K562 (cell line): ENCODE data around the gene GUCY2D. TPM values are rescaled to one million over a fixed set of nuclear protein-coding genes. Genes with fewer than 3 reads are reported as not detected.

Experiments
- CBX3 ChIP-seq, 2 experiments: IDR thresholded peaks; 1 replicate in 1 of 2; 2 replicates in 1 of 2; pipeline ENCODE4 v1.6.1; 2012; ENCODE audit warnings: inconsistent platforms in 2 of 2, low read length in 2 of 2, borderline replicate concordance in 1 of 2, control low read depth in 1 of 2
- CBX5 ChIP-seq: IDR thresholded peaks from 2 replicates; pipeline ENCODE4 v1.6.1; 2014; ENCODE audit warnings: low read depth, borderline replicate concordance
- CREM ChIP-seq: IDR thresholded peaks from 2 replicates; pipeline ENCODE4 v1.6.1; 2014; ENCODE audit warnings: antibody characterized with exemption, low read depth
- ESRRB ChIP-seq: fragments of 250-450 bp; sonication (Bioruptor Pico); IDR thresholded peaks from 2 replicates; pipeline ENCODE4 v1.5.0; 2020; ENCODE audit warnings: mild to moderate bottlenecking, moderate library complexity, borderline replicate concordance
- HMGN3 ChIP-seq: IDR thresholded peaks from 2 replicates; pipeline ENCODE4 v1.6.1; 2011; ENCODE audit warnings: borderline replicate concordance, low read depth, mild to moderate bottlenecking, mixed read lengths, low read length; ENCODE audit not compliant: insufficient read length; ENCODE audit errors: extremely low read depth
- IRF1 ChIP-seq: sonication (generic); formaldehyde crosslinking; IDR thresholded peaks from 2 replicates; pipeline ENCODE4 v1.8.0; 2022; ENCODE audit warnings: missing genetic modification reagents, mild to moderate bottlenecking, borderline replicate concordance
- NCOA1 ChIP-seq: fragments of 450-650 bp; IDR thresholded peaks from 2 replicates; pipeline ENCODE4 v1.6.1; 2016; ENCODE audit warnings: low read depth
- SLC30A9 ChIP-seq: fragments of 250-450 bp; sonication (Bioruptor Pico); IDR thresholded peaks from 2 replicates; pipeline ENCODE4 v1.8.0; 2022; ENCODE audit warnings: mild to moderate bottlenecking, moderate library complexity
- ZEB2 ChIP-seq: fragments of 450-650 bp; IDR thresholded peaks from 2 replicates; pipeline ENCODE4 v1.6.1; 2016
- ZNF609 ChIP-seq: sonication (generic); formaldehyde crosslinking; IDR thresholded peaks from 2 replicates; pipeline ENCODE4 v1.8.1; 2023; ENCODE audit warnings: missing genetic modification reagents, mild to moderate bottlenecking, borderline replicate concordance
- polyA plus RNA-seq, 8 experiments: library from polyadenylated mRNA; depleted of rRNA in 4 of 8; stranded (reverse) in 5 of 8; unstranded in 3 of 8; fragments of >200 nt; fragmentation: Nextera tagmentation in 2 of 8; fragmentation: Illumina TruSeq in 1 of 8; extraction: Ambion mirVana in 2 of 8; extraction: Trizol in 1 of 8; gene quantifications; 2 replicates each; pipeline versions ENCODE4 v1.2.1 to v1.2.3, GENCODE V29; 2011 to 2014; ENCODE audit warnings: inconsistent platforms in 1 of 8, missing spikeins in 1 of 8
- total RNA-seq, 7 experiments: library from RNA; depleted of rRNA in 6 of 7; stranded (reverse); fragments of >200 nt in 6 of 7; fragmentation: Illumina TruSeq in 2 of 7; extraction: Trizol in 2 of 7; gene quantifications; 2 replicates each; pipeline versions ENCODE4 v1.2.1 to v1.2.3, GENCODE V29; 2011 to 2021; ENCODE audit warnings: low replicate concordance in 1 of 7

GUCY2D gene
- total and polyA plus RNA-seq, 9 of the 15 experiments (the other 6 are each of a cell fraction or from before 2014, with no cell fraction given) = 0.05 TPM; not detected in 8

GRCh38 chr17:8044819-8045810 lies 42.7 kb downstream of the GUCY2D start (continued):
- no peak for TF ChIP-seq ZNF609 (CRISPR knock-in tag)
- no peak for TF ChIP-seq CREM
- TF ChIP-seq IRF1 = no peak
- no peak for TF ChIP-seq CBX3 (IDR thresholded peaks at IDR 0.05; ENCODE audit: borderline replicate concordance in 1 of 2, low read length in 2 of 2)
- TF ChIP-seq SLC30A9 (CRISPR knock-in tag) = no peak
- no peak for TF ChIP-seq ESRRB
- no peak for TF ChIP-seq HMGN3
- TF ChIP-seq NCOA1 = no peak
- TF ChIP-seq CBX5 = no peak
- TF ChIP-seq ZEB2 = no peak
